WI38 (cell line): Measurements from ENCODE around the gene CPM.

Experiments used
- H3K4me3 ChIP-seq: 2 replicates; pipeline ENCODE4 v1.5.1; 2011; ENCODE audit warnings: low read depth, mild to moderate bottlenecking, control low read depth, low read length
- CTCF ChIP-seq: IDR thresholded peaks from 2 replicates; pipeline ENCODE4 v1.5.1; 2012; ENCODE audit warnings: low read depth, mild to moderate bottlenecking, control low read depth, low read length

The CPM gene

GRCh38 chr12:68910128-68910527 is 22.8 kb downstream of the CPM start:
- TF ChIP-seq CTCF = no peak

GRCh38 chr12:68908076-68908475 is 24.9 kb downstream of the CPM start:
- H3K4me3 ChIP-seq = no peak overlapping the region
- no peak for TF ChIP-seq CTCF

More at GRCh38 chr12:68910128-68910527, 22.8 kb downstream of the CPM start:
- H3K4me3 ChIP-seq = no peak overlapping the region

- TF ChIP-seq CTCF = no peak
Measured at GRCh38 chr12:68905733-68906132, 27.2 kb downstream of the CPM start.

GRCh38 chr12:68904351-68904962 is 28.5 kb downstream of the CPM start:
- H3K4me3 ChIP-seq = no peak overlapping the region
- TF ChIP-seq CTCF = no peak

More at GRCh38 chr12:68905733-68906132, 27.2 kb downstream of the CPM start:
- no peak overlapping the region for H3K4me3 ChIP-seq

GRCh38 chr12:68903511-68903910 is 29.5 kb downstream of the CPM start:
- no peak for TF ChIP-seq CTCF
- no peak overlapping the region for H3K4me3 ChIP-seq

- no peak overlapping the region for H3K4me3 ChIP-seq
- no peak for TF ChIP-seq CTCF
Measured at GRCh38 chr12:68901551-68901950, 31.4 kb downstream of the CPM start.

GRCh38 chr12:68901145-68901544 is 31.8 kb downstream of the CPM start:
- TF ChIP-seq CTCF = no peak
- H3K4me3 ChIP-seq = no peak overlapping the region
